Mucosa of stomach (tissue), 1 donor: ENCODE measurements around the gene PROB1.
"Not testable (repeated sequence)": the region's sequence is repeated elsewhere in the genome, so short reads cannot be mapped to it uniquely, and the experiment has no call there.

ENCODE experiments used
- H3K27me3 ChIP-seq: one replicate; pipeline ENCODE4 v1.7.0; 2013; ENCODE audit warnings: mild to moderate bottlenecking, low read length; ENCODE audit not compliant: control insufficient read depth, insufficient read depth
- H3K36me3 ChIP-seq: one replicate; pipeline ENCODE4 v1.7.0; 2013; ENCODE audit warnings: low read length; ENCODE audit not compliant: control insufficient read depth, insufficient read depth
- H3K4me1 ChIP-seq: one replicate; pipeline ENCODE4 v1.7.0; 2013; ENCODE audit warnings: mild to moderate bottlenecking, low read length; ENCODE audit not compliant: control insufficient read depth, insufficient read depth
- H3K4me3 ChIP-seq: one replicate; pipeline ENCODE4 v1.7.0; 2013; ENCODE audit warnings: low read length
- H3K9ac ChIP-seq: one replicate; pipeline ENCODE4 v1.7.0; 2013; ENCODE audit warnings: mild to moderate bottlenecking, low read length, moderate library complexity
- H3K9me3 ChIP-seq: one replicate; pipeline ENCODE4 v1.7.0; 2013; ENCODE audit warnings: mild to moderate bottlenecking, low read length, moderate library complexity; ENCODE audit not compliant: control insufficient read depth
- donor health status: Pancreatic carcinoma.

PROB1 gene

GRCh38 chr5:139409116-139409515 lies 14.2 kb upstream of the PROB1 start:
- not testable (repeated sequence) for H3K9me3 ChIP-seq, H3K36me3 ChIP-seq, H3K4me1 ChIP-seq, H3K9ac ChIP-seq, H3K27me3 ChIP-seq, H3K4me3 ChIP-seq

- Histone ChIP-seq H3K4me3 (no peak overlapping the region), H3K9ac (no peak overlapping the region), H3K4me1 (peaks cover 9% of the 10 kb centered on the region), H3K36me3 (no peaks in the 10 kb centered on the region), H3K27me3 (no peaks in the 10 kb centered on the region), H3K9me3 (no peaks in the 10 kb centered on the region)
These were observed 13.3 kb upstream of the PROB1 start for GRCh38 chr5:139408191-139408590.

GRCh38 chr5:139407517-139407916 lies 12.6 kb upstream of the PROB1 start:
- Histone ChIP-seq H3K9me3 (no peaks in the 10 kb centered on the region), H3K36me3 (no peaks in the 10 kb centered on the region), H3K4me3 (no peak overlapping the region), H3K4me1 (peaks cover 14% of the 10 kb centered on the region), H3K27me3 (no peaks in the 10 kb centered on the region), H3K9ac (no peak overlapping the region)

GRCh38 chr5:139406963-139407362 lies 12.1 kb upstream of the PROB1 start:
- Histone ChIP-seq H3K27me3 (no peaks in the 10 kb centered on the region), H3K9ac (no peak overlapping the region), H3K9me3 (no peaks in the 10 kb centered on the region), H3K36me3 (no peaks in the 10 kb centered on the region), H3K4me1 (peaks cover 14% of the 10 kb centered on the region), H3K4me3 (no peak overlapping the region)

GRCh38 chr5:139404484-139404840 lies 9.6 kb upstream of the PROB1 start:
- H3K9ac ChIP-seq: peak overlapping the region; percentile 54
- peaks cover 14% of the 10 kb centered on the region for H3K4me1 ChIP-seq
- no peaks in the 10 kb centered on the region for H3K9me3 ChIP-seq
- H3K36me3 ChIP-seq: no peaks in the 10 kb centered on the region
- no peaks in the 10 kb centered on the region for H3K27me3 ChIP-seq
- peak overlapping the region; percentile 35 for H3K4me3 ChIP-seq

- peak within 1 kb of the TSS; percentile 54 for H3K9ac ChIP-seq
- no peaks in the 10 kb centered on the region for H3K27me3 ChIP-seq
- H3K4me3 ChIP-seq: peak within 1 kb of the TSS; percentile 35
- peaks cover 14% of the 10 kb centered on the region for H3K4me1 ChIP-seq
- no peaks in the 10 kb centered on the region for H3K9me3 ChIP-seq
- no peaks in the 10 kb centered on the region for H3K36me3 ChIP-seq
These were observed 9.0 kb upstream of the PROB1 start, which contains the start of gene SPATA24 for GRCh38 chr5:139403787-139404483. Gene SPATA24, minus strand, starts transcription at chr5:139404089. Its CDS starts 29 bp downstream, at chr5:139404060.

- Histone ChIP-seq H3K9me3 (no peaks in the 10 kb centered on the region), H3K9ac (peak overlapping the region; percentile 54), H3K36me3 (no peaks in the 10 kb centered on the region), H3K4me1 (peaks cover 14% of the 10 kb centered on the region), H3K4me3 (peak overlapping the region; percentile 35), H3K27me3 (no peaks in the 10 kb centered on the region)
These were observed 8.5 kb upstream of the PROB1 start for GRCh38 chr5:139403418-139403786.

- H3K9me3 ChIP-seq: no peaks in the 10 kb centered on the region
- H3K4me3 ChIP-seq: peak overlapping the region; percentile 35
- H3K36me3 ChIP-seq: no peaks in the 10 kb centered on the region
- no peaks in the 10 kb centered on the region for H3K27me3 ChIP-seq
- H3K4me1 ChIP-seq: peaks cover 14% of the 10 kb centered on the region
- H3K9ac ChIP-seq: no peak overlapping the region
These were observed 7.8 kb upstream of the PROB1 start for GRCh38 chr5:139402561-139403158.

GRCh38 chr5:139401546-139401945 lies 6.6 kb upstream of the PROB1 start:
- H3K4me1 ChIP-seq: peaks cover 14% of the 10 kb centered on the region
- no peaks in the 10 kb centered on the region for H3K9me3 ChIP-seq
- H3K9ac ChIP-seq: no peak overlapping the region
- no peaks in the 10 kb centered on the region for H3K36me3 ChIP-seq
- H3K4me3 ChIP-seq: no peak overlapping the region
- H3K27me3 ChIP-seq: no peaks in the 10 kb centered on the region

- Histone ChIP-seq H3K4me3 (no peak overlapping the region), H3K27me3 (peaks cover 4% of the 10 kb centered on the region)
These were observed 4.7 kb upstream of the PROB1 start for GRCh38 chr5:139399501-139400121.

GRCh38 chr5:139397921-139398320 lies 3.0 kb upstream of the PROB1 start:
- no peaks in the 10 kb centered on the region for H3K9me3 ChIP-seq
- peaks cover 6% of the 10 kb centered on the region for H3K4me1 ChIP-seq
- no peak overlapping the region for H3K9ac ChIP-seq
- H3K27me3 ChIP-seq: peaks cover 4% of the 10 kb centered on the region
- no peaks in the 10 kb centered on the region for H3K36me3 ChIP-seq
- H3K4me3 ChIP-seq: no peak overlapping the region

More at GRCh38 chr5:139399501-139400121, 4.7 kb upstream of the PROB1 start:
- no peaks in the 10 kb centered on the region for H3K36me3 ChIP-seq
- peaks cover 13% of the 10 kb centered on the region for H3K4me1 ChIP-seq
- no peaks in the 10 kb centered on the region for H3K9me3 ChIP-seq
- H3K9ac ChIP-seq: no peak overlapping the region

- Histone ChIP-seq H3K36me3 (no peaks in the 10 kb centered on the region), H3K4me1 (peaks cover 12% of the 10 kb centered on the region), H3K27me3 (peaks cover 4% of the 10 kb centered on the region), H3K9me3 (no peaks in the 10 kb centered on the region), H3K4me3 (no peak overlapping the region), H3K9ac (no peak overlapping the region)
These were observed 1.8 kb upstream of the PROB1 start for GRCh38 chr5:139396691-139397090.
